Stimulated activated CD8-positive, alpha-beta memory T cell treated with anti-CD3 and anti-CD28 coated beads, Interleukin-15, amount 100 ng/mL, for 24 hours (primary cell): Measurements from ENCODE around the gene TMEM204.

Experiments used
- DNase-seq: peaks from one replicate; pipeline ENCODE4 v3.0.0-alpha.2; 2020; ENCODE audit warnings: low read depth

The TMEM204 gene

GRCh38 chr16:1499756-1500464, 33.6 kb upstream of the TMEM204 start:
- DNase-seq, result no peak

- DNase-seq, result no peak
Measured at GRCh38 chr16:1500465-1501150, 32.9 kb upstream of the TMEM204 start.

GRCh38 chr16:1501630-1502029, 31.8 kb upstream of the TMEM204 start:
- no peak for DNase-seq

GRCh38 chr16:1502092-1503004, 31.1 kb upstream of the TMEM204 start:
- no peak for DNase-seq

- no peak for DNase-seq
Measured at GRCh38 chr16:1503110-1503955, 30.1 kb upstream of the TMEM204 start.

- no peak for DNase-seq
Measured at GRCh38 chr16:1505073-1505844, 28.2 kb upstream of the TMEM204 start.

- no peak for DNase-seq
Measured at GRCh38 chr16:1505912-1506311, 27.6 kb upstream of the TMEM204 start.

GRCh38 chr16:1506494-1507213, 26.8 kb upstream of the TMEM204 start:
- DNase-seq, result no peak

GRCh38 chr16:1508494-1509187, 24.8 kb upstream of the TMEM204 start:
- no peak for DNase-seq

GRCh38 chr16:1509307-1510221, 23.9 kb upstream of the TMEM204 start:
- no peak for DNase-seq

GRCh38 chr16:1510272-1510671, 23.2 kb upstream of the TMEM204 start:
- DNase-seq, result no peak

- DNase-seq, result no peak
Measured at GRCh38 chr16:1510941-1511351, 22.5 kb upstream of the TMEM204 start.

GRCh38 chr16:1511662-1512569, 21.6 kb upstream of the TMEM204 start:
- DNase-seq, result no peak

GRCh38 chr16:1512774-1513173, 20.7 kb upstream of the TMEM204 start:
- DNase-seq, result no peak

- DNase-seq, result no peak
Measured at GRCh38 chr16:1514507-1514906, 19.0 kb upstream of the TMEM204 start.

GRCh38 chr16:1518626-1519135, 14.8 kb upstream of the TMEM204 start:
- DNase-seq, result no peak

GRCh38 chr16:1519831-1520230, 13.6 kb upstream of the TMEM204 start:
- DNase-seq, result no peak
